LNCAP (cell line): Measurements from ENCODE around the gene SHLD1.

ENCODE experiments used
- CTCF ChIP-seq: fragments of 450-650 bp; IDR thresholded peaks from 2 replicates; pipeline ENCODE4 v1.5.1; 2017; ENCODE audit warnings: mild to moderate bottlenecking

The SHLD1 gene

DNA sequence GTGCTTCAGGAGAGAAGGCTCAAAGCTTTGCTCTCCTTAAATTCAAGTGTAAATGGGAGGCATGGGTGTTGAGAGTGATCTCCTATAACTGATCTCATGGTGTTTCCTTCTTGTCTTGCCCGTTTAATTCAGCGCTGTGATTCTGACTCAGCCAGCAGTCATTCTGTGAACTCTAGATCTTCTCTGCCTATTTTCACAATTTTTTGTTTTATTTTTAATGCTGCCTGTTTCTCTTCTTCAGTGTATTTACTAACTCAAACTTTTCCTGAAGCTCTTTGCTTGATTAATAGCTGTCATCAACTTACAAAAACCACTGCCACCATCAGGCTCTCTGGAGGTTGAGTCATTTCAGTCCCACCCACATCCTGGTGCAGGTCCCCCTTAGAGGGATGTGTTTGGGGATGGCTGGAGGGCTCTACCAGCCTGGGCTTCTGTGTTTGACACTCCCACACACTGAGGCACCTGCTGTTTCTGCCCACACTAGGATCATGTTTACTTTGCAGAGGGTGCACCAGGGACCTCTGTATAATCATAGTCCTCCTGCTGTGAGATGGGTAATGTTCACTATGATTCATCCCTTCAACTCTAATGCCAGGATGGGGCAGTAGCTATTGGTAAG is 94.0 kb downstream of the SHLD1 start:
- no peak for TF ChIP-seq CTCF

DNA sequence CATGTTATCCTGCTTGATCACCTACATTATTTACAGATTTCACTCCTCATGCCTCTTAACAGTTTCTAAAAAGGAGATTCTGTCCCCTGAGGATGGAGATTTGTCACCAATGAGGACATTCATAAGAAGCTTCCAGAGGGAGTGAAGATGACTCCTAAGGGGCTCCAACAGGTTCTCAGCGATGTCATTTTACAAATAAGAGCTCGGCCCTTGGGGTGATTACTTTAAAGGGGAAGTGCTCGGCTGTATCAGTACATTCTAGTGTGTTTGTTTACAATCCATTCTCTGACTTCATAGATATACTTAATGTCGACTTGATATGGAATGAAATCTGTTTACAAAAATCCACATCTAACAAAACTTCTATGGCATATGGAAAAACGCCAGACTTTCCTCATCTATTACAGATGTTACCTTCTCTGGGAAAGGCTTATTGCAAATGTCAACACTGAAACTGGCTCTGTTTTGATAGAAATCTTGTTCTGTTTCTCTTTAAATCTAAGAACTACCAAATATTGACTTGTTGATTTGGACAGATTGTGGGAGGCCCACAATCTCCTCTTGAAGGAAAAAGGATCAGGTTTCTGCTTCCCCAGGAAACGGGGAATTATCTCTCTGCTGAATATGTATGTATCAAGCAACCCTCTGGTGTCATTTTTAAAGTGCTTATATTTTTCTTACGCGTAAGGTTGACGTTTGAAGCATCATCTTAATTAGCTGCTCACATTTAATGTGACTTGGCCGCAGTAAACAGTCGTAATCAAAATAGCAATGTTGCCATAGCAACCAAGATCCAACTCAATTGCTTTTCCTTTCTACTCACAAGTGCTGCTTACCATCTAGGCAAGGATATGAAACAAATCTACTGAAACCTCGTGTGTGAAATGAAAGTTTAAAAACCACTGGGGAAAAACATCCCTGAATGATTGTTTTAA is 95.7 kb downstream of the SHLD1 start:
- no peak for TF ChIP-seq CTCF

- no peak for TF ChIP-seq CTCF
Measured at GRCh38 chr20:5848711-5849505, 98.7 kb downstream of the SHLD1 start.

- no peak for TF ChIP-seq CTCF
Measured at GRCh38 chr20:5855939-5856338, 105.7 kb downstream of the SHLD1 start.

GRCh38 chr20:5859608-5860007 is 109.4 kb downstream of the SHLD1 start:
- no peak for TF ChIP-seq CTCF

DNA sequence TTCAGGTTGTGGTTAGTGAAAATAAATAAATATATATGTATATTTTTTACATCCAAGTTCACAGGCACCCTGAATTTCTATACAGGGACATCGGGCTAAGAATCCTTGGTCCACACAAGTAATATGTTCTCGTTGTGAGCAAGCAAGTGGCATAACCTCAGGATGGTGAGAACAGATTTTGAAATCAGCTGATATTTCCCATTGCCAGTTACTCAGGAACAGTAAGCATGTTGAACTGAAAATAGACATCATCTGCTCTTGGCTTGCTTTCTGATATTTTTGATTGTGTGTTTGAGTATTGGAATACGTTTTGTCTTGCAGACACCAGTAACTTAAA is 112.5 kb downstream of the SHLD1 start:
- no peak for TF ChIP-seq CTCF

GRCh38 chr20:5863040-5863833 is 113.0 kb downstream of the SHLD1 start:
- no peak for TF ChIP-seq CTCF
